Fibroblast of villous mesenchyme (primary cell): ENCODE results near the gene LCLAT1. TPM values are rescaled to one million over a fixed set of nuclear protein-coding genes. Genes with fewer than 3 reads are reported as not detected.

Source experiments
- DNase-seq: peaks from one replicate; pipeline ENCODE4 v3.0.0-alpha.2; 2010; ENCODE audit warnings: low read depth
- H3K4me3 ChIP-seq: 2 replicates; pipeline ENCODE4 v1.5.1; 2011; ENCODE audit warnings: low read depth, mild to moderate bottlenecking, low read length
- total RNA-seq: library from RNA; depleted of rRNA; stranded (reverse); fragments of >200 nt; gene quantifications from 2 replicates; pipeline ENCODE4 v1.2.3, GENCODE V29; 2012
- TF ChIP-seq, protein P1 (sequence below): IDR thresholded peaks from 2 replicates; pipeline ENCODE4 v1.5.1; 2012; ENCODE audit warnings: low read depth, mild to moderate bottlenecking, low read length; ENCODE audit not compliant: insufficient read depth

LCLAT1 gene
- total RNA-seq, 1 donor, result 50.1 TPM

DNA sequence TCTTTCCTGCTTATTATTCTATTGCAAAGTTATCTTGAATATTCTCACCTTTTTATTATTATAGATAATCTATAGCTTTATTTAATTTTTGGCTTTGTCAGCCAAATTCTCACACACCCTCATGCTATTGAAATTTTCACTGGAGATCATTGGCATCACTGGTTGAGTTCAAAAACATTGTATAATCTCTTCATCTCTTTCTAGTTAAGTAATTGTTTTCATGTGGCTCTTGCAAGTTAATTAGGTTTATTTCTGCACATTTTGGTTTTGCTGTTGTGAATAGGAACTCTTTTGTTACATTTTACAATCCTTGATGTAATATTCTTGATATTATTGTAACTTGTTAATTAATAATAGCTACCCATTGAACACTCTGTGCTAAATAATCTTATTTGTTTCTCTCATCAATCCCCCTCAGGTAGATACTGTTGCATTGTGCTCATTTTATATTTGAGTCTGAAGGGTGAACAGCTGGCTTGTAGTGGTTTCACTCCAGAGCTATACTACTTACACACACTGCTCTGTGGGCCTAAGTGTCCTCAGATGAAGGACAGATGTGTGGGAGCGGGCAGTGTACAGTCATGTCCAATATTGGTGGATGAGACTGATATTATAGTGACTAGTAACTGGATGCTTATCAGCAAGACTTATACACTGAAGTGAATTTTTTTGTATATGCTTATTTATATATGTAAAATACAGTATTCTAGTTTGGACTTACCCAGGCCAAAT is 112.7 kb downstream of the LCLAT1 start:
- no peak for DNase-seq
- H3K4me3 ChIP-seq, result no peak overlapping the region
- TF ChIP-seq, protein P1, sequence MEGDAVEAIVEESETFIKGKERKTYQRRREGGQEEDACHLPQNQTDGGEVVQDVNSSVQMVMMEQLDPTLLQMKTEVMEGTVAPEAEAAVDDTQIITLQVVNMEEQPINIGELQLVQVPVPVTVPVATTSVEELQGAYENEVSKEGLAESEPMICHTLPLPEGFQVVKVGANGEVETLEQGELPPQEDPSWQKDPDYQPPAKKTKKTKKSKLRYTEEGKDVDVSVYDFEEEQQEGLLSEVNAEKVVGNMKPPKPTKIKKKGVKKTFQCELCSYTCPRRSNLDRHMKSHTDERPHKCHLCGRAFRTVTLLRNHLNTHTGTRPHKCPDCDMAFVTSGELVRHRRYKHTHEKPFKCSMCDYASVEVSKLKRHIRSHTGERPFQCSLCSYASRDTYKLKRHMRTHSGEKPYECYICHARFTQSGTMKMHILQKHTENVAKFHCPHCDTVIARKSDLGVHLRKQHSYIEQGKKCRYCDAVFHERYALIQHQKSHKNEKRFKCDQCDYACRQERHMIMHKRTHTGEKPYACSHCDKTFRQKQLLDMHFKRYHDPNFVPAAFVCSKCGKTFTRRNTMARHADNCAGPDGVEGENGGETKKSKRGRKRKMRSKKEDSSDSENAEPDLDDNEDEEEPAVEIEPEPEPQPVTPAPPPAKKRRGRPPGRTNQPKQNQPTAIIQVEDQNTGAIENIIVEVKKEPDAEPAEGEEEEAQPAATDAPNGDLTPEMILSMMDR, result no peak

DNA sequence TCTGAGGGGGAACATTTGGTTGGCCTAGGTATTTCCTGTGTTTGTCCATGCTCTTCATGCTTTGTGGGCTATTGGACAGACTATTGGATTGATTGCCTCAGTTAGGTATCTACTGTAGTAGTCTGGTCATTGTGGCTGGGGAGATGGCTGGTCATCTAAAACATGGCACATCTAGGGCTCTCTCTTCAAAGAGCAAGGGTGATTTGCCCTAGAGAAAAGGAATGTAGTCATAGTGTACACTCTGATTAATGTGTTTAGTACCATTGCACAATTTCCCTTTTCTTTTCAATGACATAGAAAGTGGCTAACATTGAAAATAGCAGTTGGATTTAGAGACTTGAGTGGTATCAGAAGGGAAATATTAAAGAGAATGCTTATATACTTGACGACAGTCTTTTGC is 114.3 kb downstream of the LCLAT1 start:
- TF ChIP-seq, protein P1, result no peak
- DNase-seq, result no peak
- H3K4me3 ChIP-seq, result no peak overlapping the region

DNA sequence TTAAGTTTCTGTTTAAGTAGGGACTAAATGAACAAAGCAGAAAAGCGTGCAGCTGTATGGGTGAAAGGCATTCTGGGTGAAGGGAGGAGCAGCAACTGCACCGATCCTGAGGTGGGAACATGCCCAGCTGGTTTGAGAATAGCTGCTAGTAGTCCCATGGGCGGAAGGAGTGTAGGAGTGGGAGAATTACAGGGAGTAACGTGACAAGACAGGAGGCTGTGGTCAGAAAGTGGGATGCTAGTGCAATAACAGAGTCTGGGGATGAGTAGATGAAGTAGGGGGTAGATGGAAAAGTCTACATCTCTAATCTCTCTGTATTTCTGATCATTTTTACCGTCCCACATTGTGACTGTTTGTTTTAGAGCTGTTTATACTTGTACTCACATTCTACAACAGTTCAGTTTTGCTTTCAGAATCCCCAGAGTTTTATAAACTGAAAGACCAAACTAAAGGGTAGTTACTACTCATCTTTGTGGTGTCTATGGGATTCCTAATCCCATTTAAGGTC is 118.9 kb downstream of the LCLAT1 start:
- no peak overlapping the region for H3K4me3 ChIP-seq
- TF ChIP-seq, protein P1, result no peak
- peak; percentile 48 for DNase-seq

DNA sequence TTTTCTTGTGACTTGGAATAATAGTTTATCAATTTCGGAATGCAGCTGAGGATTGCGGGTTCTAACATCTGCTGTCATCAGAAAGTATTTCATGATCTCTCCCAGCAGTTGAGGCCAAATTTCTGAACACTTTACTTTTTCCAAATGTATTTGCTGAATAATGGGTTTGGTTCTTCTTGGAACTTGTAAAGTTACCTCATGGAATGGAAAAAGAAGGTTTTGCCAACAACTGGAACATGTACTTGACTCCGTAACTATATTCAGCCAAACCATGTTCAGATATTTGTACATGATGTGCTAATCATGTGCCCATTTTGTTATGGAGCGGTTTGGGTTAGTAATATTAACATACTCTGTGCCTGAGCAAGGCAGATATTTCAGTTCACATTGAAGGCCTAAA is 119.6 kb downstream of the LCLAT1 start:
- TF ChIP-seq, protein P1, result no peak
- no peak for DNase-seq
- no peak overlapping the region for H3K4me3 ChIP-seq

DNA sequence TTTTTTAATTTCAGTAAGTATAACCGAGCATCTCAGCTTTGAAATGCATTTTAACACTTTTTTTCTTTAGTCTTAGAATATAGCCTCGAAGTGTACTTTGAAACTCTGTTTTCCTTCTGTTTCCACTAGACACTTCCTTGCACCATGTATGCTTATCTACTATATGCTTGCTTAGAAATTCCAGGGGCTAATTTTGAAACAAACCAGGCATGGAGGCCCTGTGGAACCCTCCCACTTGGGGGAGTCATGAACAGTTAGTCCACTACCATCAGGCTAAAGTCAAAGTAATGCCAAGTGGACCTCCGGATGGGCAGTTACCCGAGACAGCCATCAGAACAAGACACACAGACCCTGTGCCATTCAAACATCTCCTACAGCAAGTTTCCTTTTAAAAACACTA is 120.3 kb downstream of the LCLAT1 start:
- no peak overlapping the region for H3K4me3 ChIP-seq
- DNase-seq, result no peak
- TF ChIP-seq, protein P1, result no peak

DNA sequence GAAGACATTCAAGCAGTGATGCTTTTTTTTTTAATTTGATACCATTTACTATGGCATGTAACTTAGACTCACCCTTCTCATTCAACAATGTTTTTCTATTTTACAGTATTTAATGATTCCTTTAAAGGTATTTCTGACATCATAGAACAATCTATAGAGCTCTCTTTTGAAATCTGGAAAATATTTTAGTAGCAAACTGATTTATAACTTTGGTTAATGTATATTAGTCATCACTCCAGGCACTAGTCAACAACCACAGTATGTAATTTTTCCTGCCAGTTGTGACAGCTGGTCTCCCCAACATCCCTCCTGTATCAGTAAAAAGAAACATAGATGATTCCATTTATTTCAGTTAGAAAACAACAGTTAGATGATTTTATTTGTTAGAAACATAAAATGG is 122.9 kb downstream of the LCLAT1 start:
- no peak for DNase-seq
- TF ChIP-seq, protein P1, result no peak
- H3K4me3 ChIP-seq, result no peak overlapping the region

DNA sequence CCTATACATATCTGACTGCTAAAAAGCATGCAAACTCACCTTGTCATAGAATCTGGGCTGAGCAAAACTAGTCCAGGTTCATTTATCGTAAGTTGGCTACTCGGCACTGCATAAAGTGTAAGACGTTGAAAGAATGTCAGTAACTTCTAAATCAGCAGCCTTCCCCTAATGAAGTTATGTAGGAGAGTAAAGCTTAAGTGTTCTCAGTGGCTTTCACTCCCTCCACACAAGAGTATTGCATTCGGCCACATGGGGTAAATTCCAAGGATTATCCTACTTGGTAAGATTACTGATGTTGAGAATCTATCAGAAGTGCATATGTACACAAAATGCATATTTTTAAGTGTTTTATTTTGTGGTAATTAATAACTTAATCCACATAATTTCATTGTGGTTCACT is 130.1 kb downstream of the LCLAT1 start:
- no peak overlapping the region for H3K4me3 ChIP-seq
- TF ChIP-seq, protein P1, result no peak

More for the DNA sequence above, 130.1 kb downstream of the LCLAT1 start:
- DNase-seq, result no peak
